Stomach (tissue), 9 donors: ENCODE results near the gene PPP2R2B. TPM values are rescaled to one million over a fixed set of nuclear protein-coding genes. Genes with fewer than 3 reads are reported as not detected.

Source experiments
- DNase-seq, 2 donors: peaks; one replicate each; pipeline versions ENCODE4 v3.0.0 to v3.0.0-alpha.2; 2013 to 2019
- H3K27ac ChIP-seq, 5 donors: fragments of 200-600 bp in 4 of 5; sonication (generic) in 4 of 5; one replicate each; pipeline ENCODE4 v1.5.1; 2013 to 2019; ENCODE audit warnings: mild to moderate bottlenecking in 1 of 5, moderate library complexity in 1 of 5
- H3K27me3 ChIP-seq, 3 donors: fragments of 200-600 bp; sonication (generic); one replicate each; pipeline ENCODE4 v1.5.1; 2017 to 2019; ENCODE audit warnings: mixed run types in 1 of 3
- H3K36me3 ChIP-seq, 4 donors: fragments of 200-600 bp; sonication (generic); 1 replicate in 3 of 4; 2 replicates in 1 of 4; pipeline ENCODE4 v1.5.1; 2016 to 2019
- H3K4me1 ChIP-seq, 4 donors: fragments of 200-600 bp; sonication (generic); one replicate each; pipeline ENCODE4 v1.5.1; 2016 to 2019
- H3K4me3 ChIP-seq, 4 donors: fragments of 200-600 bp; sonication (generic) in 3 of 4; one replicate each; pipeline ENCODE4 v1.5.1; 2016 to 2019; ENCODE audit warnings: mild to moderate bottlenecking in 1 of 4
- H3K9me3 ChIP-seq, 4 donors: fragments of 200-600 bp; sonication (generic); one replicate each; pipeline ENCODE4 v1.5.1; 2016 to 2019
- CTCF ChIP-seq, 7 experiments: fragments of 450-650 bp in 4 of 7; fragments of 200-600 bp in 3 of 7; sonication (generic) in 3 of 7; IDR thresholded peaks; one replicate each; pipeline ENCODE4 v1.5.1; 2016 to 2019; ENCODE audit warnings: antibody characterized with exemption in 7 of 7, control low read depth in 2 of 7, mild to moderate bottlenecking in 1 of 7
- EP300 ChIP-seq: sonication (generic); formaldehyde crosslinking; IDR thresholded peaks from one replicate; pipeline ENCODE4 v1.6.1; 2017; ENCODE audit warnings: antibody characterized with exemption
- POLR2A ChIP-seq, 4 donors: fragments of 450-650 bp; IDR thresholded peaks; one replicate each; pipeline ENCODE4 v1.6.1; 2016; ENCODE audit warnings: antibody characterized with exemption in 4 of 4, control low read depth in 2 of 4, mild to moderate bottlenecking in 1 of 4, moderate library complexity in 1 of 4
- POLR2AphosphoS5 ChIP-seq, 3 donors: sonication (generic); formaldehyde crosslinking; IDR thresholded peaks; one replicate each; pipeline ENCODE4 v1.6.1; 2016; ENCODE audit warnings: antibody characterized with exemption in 3 of 3
- WGBS, 5 donors: extraction: QIAGEN DNeasy Blood & Tissue Kit in 3 of 5; methylation state at CpG; one replicate each; pipeline versions ENCODE4 v1.1.5 to v1.1.7; 2013 to 2018; 5-methylcytosine and 5-hydroxymethylcytosine counted together
- intact Hi-C: fragments of 100-400 bp; cut with DNase I; formaldehyde crosslinking; loops from one replicate; pipeline ENCODE4 v1.15.1; 2023; ENCODE audit warnings: low total_unique reads
- polyA plus RNA-seq, 3 donors: library from polyadenylated mRNA; stranded (reverse); fragments of 200-250 nt; gene quantifications; one replicate each; pipeline ENCODE4 v1.2.3, GENCODE V29; 2013
- total RNA-seq, 5 donors: library from RNA; depleted of rRNA; stranded (reverse); fragments of >200 nt; gene quantifications; one replicate each; pipeline versions ENCODE4 v1.1.0 to v1.2.3, GENCODE V29; 2014 to 2016
- donor health status: healthy with polysubstance abuse.
- donor health status: Bipolar disorder and iron deficiency.
- donor health status: healthy.

PPP2R2B gene
- total and polyA plus RNA-seq, 8 donors = under 0.01 to 4.6 (median 0.75) TPM; not detected in 1

- Histone ChIP-seq H3K27me3 (no peaks in the 10 kb centered on the region), H3K27ac (no peak overlapping the region), H3K36me3 (no peaks in the 10 kb centered on the region), H3K9me3 (no peaks in the 10 kb centered on the region), H3K4me3 (no peak overlapping the region), H3K4me1 (no peaks in the 10 kb centered on the region)
- intact Hi-C loops = no loop called here
- TF ChIP-seq EP300 (no peak), CTCF (IDR thresholded peaks at IDR 0.05) (no peak), POLR2AphosphoS5 (IDR thresholded peaks at IDR 0.05) (no peak), POLR2A (IDR thresholded peaks at IDR 0.05) (no peak)
- DNase-seq = no peak
Observed at GRCh38 chr5:146791471-146791870, 87.1 kb downstream of the PPP2R2B start.

GRCh38 chr5:146789712-146790653, 88.6 kb downstream of the PPP2R2B start:
- Histone ChIP-seq H3K27ac (no peak overlapping the region), H3K4me3 (no peak overlapping the region), H3K4me1 (no peaks in the 10 kb centered on the region), H3K9me3 (no peaks in the 10 kb centered on the region), H3K36me3 (no peaks in the 10 kb centered on the region), H3K27me3 (no peaks in the 10 kb centered on the region)
- intact Hi-C loops = no loop called here
- WGBS, 5 donors = 60 to 82% (median 79%) methylated on average over 6 of the region's 6 CpGs
- DNase-seq = no peak
- TF ChIP-seq CTCF (IDR thresholded peaks at IDR 0.05) = no peak
- TF ChIP-seq POLR2A (IDR thresholded peaks at IDR 0.05) = no peak
- no peak for TF ChIP-seq POLR2AphosphoS5 (IDR thresholded peaks at IDR 0.05)
- no peak for TF ChIP-seq EP300

- no peak for TF ChIP-seq POLR2AphosphoS5 (IDR thresholded peaks at IDR 0.05)
- no peak for TF ChIP-seq CTCF (IDR thresholded peaks at IDR 0.05)
- no peak for TF ChIP-seq POLR2A (IDR thresholded peaks at IDR 0.05)
- TF ChIP-seq EP300 = no peak
- 23 to 36% (median 29%) methylated on average over 2 of the region's 2 CpGs for WGBS, 5 donors
Observed at GRCh38 chr5:146788898-146789297, 89.7 kb downstream of the PPP2R2B start.

GRCh38 chr5:146785065-146785464, 93.5 kb downstream of the PPP2R2B start:
- WGBS, 5 donors = 47 to 60% (median 59%) methylated on average over 3 of the region's 3 CpGs

More at GRCh38 chr5:146788898-146789297, 89.7 kb downstream of the PPP2R2B start:
- Histone ChIP-seq H3K4me3 (no peak overlapping the region), H3K9me3 (no peaks in the 10 kb centered on the region), H3K4me1 (no peaks in the 10 kb centered on the region), H3K36me3 (no peaks in the 10 kb centered on the region), H3K27ac (no peak overlapping the region), H3K27me3 (no peaks in the 10 kb centered on the region)
- intact Hi-C loops = no loop called here
- no peak for DNase-seq

More at GRCh38 chr5:146785065-146785464, 93.5 kb downstream of the PPP2R2B start:
- no peak for DNase-seq
- Histone ChIP-seq H3K4me3 (no peak overlapping the region), H3K27me3 (no peaks in the 10 kb centered on the region), H3K36me3 (no peaks in the 10 kb centered on the region), H3K9me3 (no peaks in the 10 kb centered on the region), H3K27ac (no peak overlapping the region), H3K4me1 (no peaks in the 10 kb centered on the region)
- intact Hi-C loops = no loop called here
- TF ChIP-seq POLR2A (IDR thresholded peaks at IDR 0.05) (no peak), CTCF (IDR thresholded peaks at IDR 0.05) (no peak), POLR2AphosphoS5 (IDR thresholded peaks at IDR 0.05) (no peak), EP300 (no peak)
